Activated T-cell treated with anti-CD3 and anti-CD28 coated beads, Interleukin-2, amount 50 U/mL, for 1 hour (primary cell): ENCODE data around the gene CREB5.

Experiments used
- DNase-seq: peaks from one replicate; pipeline ENCODE4 v3.0.0-alpha.2; 2020

The CREB5 gene

DNA sequence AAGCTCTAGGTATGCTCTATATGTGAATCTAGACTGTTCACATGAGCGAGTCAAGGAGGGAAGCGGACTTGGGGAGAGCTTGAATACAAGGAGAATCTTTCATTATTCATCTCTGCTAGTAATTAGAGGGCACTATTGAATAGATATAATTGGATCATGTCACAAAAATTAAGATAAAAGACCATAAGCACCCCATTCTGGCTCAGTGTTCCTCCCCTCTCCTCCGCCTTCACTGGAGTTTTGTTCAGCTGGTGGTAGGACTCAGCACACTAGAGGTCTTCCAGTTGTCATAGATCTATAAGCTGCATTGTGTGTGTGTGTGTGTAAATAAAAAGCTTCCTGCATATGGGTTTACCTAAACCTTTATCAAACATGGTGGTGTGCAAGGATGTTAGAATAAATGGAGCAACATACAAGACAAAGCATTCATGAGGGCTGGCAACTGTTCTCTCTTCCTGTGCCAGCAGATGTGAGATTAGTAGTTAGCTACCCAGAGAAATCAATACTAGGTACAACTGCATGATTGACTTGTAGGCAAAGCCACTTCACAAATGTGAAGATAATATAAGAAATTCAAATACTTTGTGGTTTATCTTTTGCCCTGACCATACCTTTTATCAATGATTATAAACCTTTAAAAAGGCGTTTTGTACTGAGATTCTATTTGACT lies 142.6 kb downstream of the CREB5 start:
- DNase-seq: no peak

- DNase-seq: no peak
Measured at GRCh38 chr7:28556025-28556424, 143.7 kb downstream of the CREB5 start.

GRCh38 chr7:28556671-28557070 lies 144.4 kb downstream of the CREB5 start:
- DNase-seq: no peak

DNA sequence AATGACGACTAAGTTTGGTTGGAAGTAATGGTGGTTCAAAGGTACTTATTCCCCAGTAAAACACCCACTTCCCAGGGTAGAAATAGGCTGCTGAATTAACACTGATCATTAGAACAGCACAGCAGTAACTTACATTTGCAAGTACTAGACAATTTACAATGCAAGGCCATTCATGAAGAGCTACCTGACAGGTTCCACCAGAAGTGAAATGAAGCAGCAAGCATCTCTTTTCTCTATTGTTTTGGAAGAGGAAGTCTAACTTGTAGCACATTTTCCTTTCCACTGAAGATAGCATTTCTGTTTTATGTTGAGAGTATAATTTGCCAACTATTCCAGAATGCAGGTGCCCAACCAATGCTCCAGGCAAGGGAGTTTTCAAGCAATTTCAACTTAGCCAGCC lies 145.9 kb downstream of the CREB5 start:
- DNase-seq: no peak

- DNase-seq: no peak
Measured at GRCh38 chr7:28560767-28561166, 148.4 kb downstream of the CREB5 start.

DNA sequence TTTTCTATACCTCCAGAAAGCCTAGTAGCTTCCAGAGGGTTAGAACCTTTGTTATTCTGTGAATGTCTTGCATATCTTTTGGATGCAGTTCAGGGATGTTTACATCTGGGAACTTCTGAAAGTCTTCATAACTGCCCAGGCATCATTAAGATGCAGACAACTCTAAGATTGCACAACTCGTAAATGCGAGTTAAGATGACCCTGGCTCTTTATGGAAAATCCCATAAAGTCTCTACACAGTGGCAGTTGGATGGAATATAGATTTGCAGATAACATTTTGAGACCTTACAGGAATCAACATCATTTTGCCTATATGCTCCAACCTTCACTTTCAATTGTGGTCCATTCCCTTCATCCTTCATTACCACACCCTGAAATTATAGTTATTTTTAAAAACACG lies 151.7 kb downstream of the CREB5 start:
- DNase-seq: no peak

GRCh38 chr7:28564755-28565374 lies 152.5 kb downstream of the CREB5 start:
- DNase-seq: no peak

GRCh38 chr7:28565980-28566379 lies 153.7 kb downstream of the CREB5 start:
- DNase-seq: no peak

DNA sequence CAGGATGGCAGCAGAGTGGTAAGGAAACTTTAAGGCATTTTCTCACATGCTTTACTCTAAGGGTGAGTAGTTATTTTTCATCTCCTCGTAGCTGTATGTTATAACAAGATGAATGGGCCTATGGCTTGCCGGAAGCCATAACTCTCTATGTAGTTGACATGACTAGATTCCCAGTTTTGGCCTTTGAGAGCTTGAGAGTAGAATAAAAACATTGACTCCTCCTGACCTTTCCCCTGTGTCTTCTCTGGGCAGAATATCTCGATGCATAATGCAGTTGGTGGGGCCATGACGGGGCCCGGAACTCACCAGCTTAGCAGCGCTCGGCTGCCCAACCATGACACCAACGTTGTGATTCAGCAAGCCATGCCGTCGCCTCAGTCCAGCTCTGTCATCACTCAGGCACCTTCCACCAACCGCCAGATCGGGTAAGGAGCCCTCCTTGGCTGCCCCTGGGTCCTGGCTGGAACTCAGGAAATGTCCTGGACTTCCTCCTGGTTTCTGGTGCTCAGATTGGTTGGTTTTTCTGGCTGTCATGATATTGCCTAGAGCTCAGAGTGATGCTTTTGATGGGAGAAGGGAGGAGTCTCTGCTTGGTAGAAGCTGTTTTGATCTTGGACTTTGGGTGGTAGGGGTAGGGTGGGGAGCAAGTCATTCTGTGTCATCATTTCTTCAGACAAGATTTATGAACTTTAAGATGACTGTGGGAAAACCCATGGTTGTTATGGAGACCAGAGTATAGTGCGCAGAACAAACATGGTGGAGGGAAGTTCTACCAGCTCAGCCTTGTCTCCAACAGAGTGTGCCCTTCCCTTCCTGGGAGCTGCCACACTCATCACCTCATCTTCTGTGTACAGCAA lies 158.0 kb downstream of the CREB5 start:
- no peak for DNase-seq

GRCh38 chr7:28570970-28571288 lies 158.6 kb downstream of the CREB5 start:
- no peak for DNase-seq

GRCh38 chr7:28571405-28571804 lies 159.1 kb downstream of the CREB5 start:
- DNase-seq: no peak

DNA sequence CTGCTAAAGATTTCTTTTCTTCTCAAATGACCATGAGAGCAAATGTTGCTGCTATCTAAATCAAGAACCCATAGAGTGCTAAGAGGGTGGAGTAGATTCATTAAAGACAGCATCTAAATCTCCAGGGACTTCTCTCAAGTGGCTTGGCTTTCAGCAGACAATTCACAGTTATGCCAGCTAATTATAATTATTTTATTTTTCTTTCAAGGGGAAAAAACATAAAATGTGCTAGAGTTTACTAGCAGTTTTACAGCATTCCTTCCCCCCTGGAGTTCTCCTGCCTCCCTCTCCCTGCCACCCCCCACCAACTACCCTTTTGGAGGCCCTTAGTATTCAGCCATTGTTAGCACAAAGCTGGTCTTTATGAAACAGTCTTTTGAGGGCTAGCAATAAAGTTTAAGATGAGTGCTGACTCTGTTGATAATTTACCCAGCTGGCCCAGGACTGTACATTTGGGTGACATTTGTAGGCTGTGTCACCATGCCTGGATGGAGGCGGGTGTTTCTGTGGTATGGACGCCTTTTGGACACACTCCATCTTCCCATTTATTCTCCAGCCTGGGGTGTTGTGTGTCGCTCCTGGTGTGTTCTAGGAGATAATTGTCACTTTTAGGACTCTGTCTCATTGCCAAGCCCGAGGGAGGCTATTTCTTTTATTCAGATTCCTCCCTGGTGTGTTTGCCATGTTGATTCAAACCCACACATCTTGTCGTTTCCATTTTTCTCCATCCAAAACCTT lies 160.2 kb downstream of the CREB5 start:
- no peak for DNase-seq

GRCh38 chr7:28573059-28573553 lies 160.8 kb downstream of the CREB5 start:
- DNase-seq: no peak

DNA sequence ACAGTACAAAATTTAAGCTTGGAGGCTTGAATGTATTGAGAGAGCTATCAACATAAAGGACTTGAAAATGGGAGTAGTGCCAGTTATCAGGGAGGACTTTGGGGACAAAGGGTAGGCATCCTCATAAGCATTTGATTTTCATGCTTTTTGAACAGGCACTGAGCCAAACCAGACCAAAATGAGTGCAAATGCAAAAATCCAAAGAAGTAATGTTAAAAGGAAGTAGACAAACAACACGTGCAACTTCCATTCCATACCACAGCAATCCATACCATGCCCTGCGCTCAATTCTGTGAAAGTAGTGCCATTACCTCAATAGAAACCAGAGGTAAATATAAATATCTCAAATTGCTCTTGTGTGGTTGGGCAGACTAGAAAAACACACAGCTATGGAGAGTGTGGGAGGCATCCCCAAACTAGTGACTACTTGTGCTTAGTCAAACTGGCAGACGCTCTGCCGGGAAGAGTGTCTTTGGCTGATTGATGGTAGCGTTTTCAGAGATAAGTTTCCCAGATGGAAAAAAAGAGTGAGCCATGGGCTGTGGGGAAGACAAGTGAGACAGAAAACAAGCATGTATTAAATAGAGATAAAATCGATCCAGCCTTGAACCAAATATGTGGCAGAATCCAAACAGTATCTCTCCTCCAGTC lies 161.5 kb downstream of the CREB5 start:
- no peak for DNase-seq

DNA sequence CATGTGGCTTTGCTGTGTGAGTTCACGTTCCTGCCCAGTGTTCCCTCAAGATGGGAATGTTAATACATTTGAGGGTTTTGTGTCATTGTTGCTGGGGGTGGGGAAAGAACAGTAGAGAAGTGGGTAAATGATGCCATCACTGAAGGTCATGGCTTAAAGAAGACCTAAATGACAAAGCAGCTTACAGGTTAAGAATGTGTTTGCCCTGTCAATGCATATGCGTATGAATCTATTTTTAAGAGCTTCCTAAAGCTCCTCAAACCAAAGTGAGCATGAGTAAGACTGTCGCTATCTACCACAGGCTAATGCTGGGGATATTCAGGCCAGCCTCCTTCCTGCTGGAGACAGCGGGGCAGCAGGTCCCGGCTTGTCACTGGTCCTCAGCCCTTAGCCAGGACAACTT lies 162.9 kb downstream of the CREB5 start:
- no peak for DNase-seq

- no peak for DNase-seq
Measured at GRCh38 chr7:28576656-28577055, 164.3 kb downstream of the CREB5 start.

GRCh38 chr7:28579571-28579970 lies 167.3 kb downstream of the CREB5 start:
- no peak for DNase-seq

- no peak for DNase-seq
Measured at GRCh38 chr7:28580665-28581064, 168.3 kb downstream of the CREB5 start.

GRCh38 chr7:28581351-28581750 lies 169.0 kb downstream of the CREB5 start:
- no peak for DNase-seq

DNA sequence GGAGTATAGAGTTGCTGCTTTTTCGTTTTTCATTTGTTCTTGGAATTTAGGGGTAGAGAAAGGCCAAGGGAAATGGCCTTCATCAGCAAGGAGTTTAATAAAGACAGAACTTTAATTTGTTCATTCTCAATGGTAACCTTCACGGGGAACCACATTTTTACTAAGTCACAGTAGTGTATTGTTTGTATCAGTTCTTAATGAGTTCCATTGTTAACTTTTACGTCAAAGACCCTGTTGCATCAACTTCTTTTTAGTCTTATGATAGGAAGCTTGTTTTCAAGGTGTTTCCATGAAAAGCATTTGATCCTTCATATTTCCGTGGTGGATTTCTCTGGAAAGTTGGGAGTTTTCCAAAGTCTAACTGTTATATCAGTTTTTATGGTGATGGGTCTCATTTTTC lies 169.9 kb downstream of the CREB5 start:
- no peak for DNase-seq

DNA sequence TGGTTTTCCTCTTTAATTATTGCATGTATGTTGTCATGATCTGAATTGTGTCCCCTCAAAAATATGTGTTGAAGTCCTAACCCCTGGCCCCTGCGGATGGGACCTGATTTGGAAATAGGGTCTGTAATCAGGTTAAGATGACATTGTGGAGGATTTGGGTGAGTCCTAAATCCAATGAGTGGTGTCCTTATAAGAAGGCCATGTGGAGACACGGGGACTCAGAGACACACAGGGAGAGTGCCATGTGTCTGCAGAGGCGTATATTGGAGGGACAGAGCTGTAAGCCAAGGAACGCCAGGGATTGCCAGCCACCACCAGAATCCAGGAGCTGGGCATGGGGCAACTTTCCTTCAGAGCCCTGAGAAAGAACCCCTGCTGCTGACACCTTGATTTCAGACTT lies 171.9 kb downstream of the CREB5 start:
- DNase-seq: no peak

- DNase-seq: no peak
Measured at GRCh38 chr7:28586736-28587135, 174.4 kb downstream of the CREB5 start.

DNA sequence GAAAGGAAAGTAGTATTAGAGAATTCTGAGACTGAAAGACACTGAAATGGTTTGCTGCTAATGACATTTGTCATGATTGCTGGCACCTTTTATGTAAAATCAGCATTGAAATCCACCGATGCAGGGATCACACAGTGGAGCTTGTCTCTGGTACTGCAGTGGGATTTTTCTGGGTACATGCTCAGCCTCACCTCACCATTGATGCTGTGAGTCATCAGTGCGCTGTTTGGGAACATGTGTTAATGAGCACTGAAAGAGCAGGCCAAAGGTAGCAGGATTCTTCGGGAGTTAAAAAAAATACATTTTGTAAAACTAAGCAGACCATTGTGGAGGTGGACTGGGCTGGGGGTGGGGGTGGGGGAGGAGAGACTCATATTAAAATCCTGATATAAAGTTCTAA lies 174.9 kb downstream of the CREB5 start:
- DNase-seq: no peak
